Measurements from ENCODE around the gene EDEM1.

DNA sequence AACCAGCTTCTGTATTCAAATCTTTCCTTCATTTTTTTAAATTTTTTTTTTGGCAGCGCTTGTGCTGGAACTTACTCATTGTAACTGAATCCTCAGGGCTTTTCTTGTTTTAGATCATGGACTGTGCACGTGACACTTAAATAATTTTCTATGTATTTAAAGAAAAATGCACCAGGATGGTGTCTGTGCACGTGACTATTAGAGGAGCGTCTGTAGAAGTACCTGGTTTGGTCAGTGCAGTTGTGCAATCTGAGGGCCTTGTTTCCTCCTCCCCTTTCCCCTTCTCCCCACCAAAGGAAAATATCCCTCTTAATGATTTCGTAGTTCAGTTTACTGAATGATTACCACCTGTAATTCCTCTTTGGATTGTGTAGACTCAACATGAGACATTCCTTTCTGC, 31.3 kb downstream of the EDEM1 start:
- TF ChIP-seq POLR2A (IDR thresholded peaks at IDR 0.05) = no peak
- TF ChIP-seq, protein P1, sequence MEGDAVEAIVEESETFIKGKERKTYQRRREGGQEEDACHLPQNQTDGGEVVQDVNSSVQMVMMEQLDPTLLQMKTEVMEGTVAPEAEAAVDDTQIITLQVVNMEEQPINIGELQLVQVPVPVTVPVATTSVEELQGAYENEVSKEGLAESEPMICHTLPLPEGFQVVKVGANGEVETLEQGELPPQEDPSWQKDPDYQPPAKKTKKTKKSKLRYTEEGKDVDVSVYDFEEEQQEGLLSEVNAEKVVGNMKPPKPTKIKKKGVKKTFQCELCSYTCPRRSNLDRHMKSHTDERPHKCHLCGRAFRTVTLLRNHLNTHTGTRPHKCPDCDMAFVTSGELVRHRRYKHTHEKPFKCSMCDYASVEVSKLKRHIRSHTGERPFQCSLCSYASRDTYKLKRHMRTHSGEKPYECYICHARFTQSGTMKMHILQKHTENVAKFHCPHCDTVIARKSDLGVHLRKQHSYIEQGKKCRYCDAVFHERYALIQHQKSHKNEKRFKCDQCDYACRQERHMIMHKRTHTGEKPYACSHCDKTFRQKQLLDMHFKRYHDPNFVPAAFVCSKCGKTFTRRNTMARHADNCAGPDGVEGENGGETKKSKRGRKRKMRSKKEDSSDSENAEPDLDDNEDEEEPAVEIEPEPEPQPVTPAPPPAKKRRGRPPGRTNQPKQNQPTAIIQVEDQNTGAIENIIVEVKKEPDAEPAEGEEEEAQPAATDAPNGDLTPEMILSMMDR (IDR thresholded peaks at IDR 0.05) = no peak
